Tibial artery (tissue), 4 donors: ENCODE results near the gene URB1.

Experiments
- DNase-seq, 2 donors: peaks; one replicate each; pipeline ENCODE4 v3.0.0-alpha.2; 2019
- H3K27ac ChIP-seq, 2 donors: fragments of 200-600 bp; sonication (generic) in 1 of 2; 1 replicate in 1 of 2; 2 replicates in 1 of 2; pipeline ENCODE4 v1.5.1; 2018 to 2019; ENCODE audit warnings: mild to moderate bottlenecking in 1 of 2
- H3K27me3 ChIP-seq, 2 donors: fragments of 200-600 bp; sonication (generic) in 1 of 2; one replicate each; pipeline versions ENCODE4 v1.5.1 to v1.6.0; 2016 to 2019
- H3K36me3 ChIP-seq, 3 donors: fragments of 200-600 bp; sonication (generic) in 2 of 3; one replicate each; pipeline ENCODE4 v1.5.1; 2016 to 2019; ENCODE audit warnings: mild to moderate bottlenecking in 2 of 3
- H3K4me1 ChIP-seq, 4 donors: fragments of 200-600 bp; sonication (generic) in 2 of 4; 1 replicate in 3 of 4; 2 replicates in 1 of 4; pipeline ENCODE4 v1.5.1; 2016 to 2019
- H3K4me3 ChIP-seq, 2 donors: fragments of 200-600 bp; sonication (generic) in 1 of 2; 1 replicate in 1 of 2; 2 replicates in 1 of 2; pipeline ENCODE4 v1.5.1; 2018 to 2019; ENCODE audit warnings: mild to moderate bottlenecking in 2 of 2
- H3K9me3 ChIP-seq, 3 donors: fragments of 200-600 bp; sonication (generic) in 1 of 3; one replicate each; pipeline ENCODE4 v1.5.1; 2016 to 2019
- intact Hi-C: fragments of 100-400 bp; cut with DNase I; formaldehyde crosslinking; loops from one replicate; pipeline ENCODE4 v1.15.0; 2023; ENCODE audit warnings: low total_unique reads
- TF ChIP-seq, protein P1 (sequence below), 2 experiments: fragments of 200-600 bp in 1 of 2; fragments of 450-650 bp in 1 of 2; IDR thresholded peaks; one replicate each; pipeline ENCODE4 v1.5.1; 2017 to 2019; ENCODE audit warnings: antibody characterized with exemption in 2 of 2, mild to moderate bottlenecking in 1 of 2, moderate library complexity in 1 of 2

Gene URB1

GRCh38 chr21:32329331-32329730, 63.5 kb downstream of the URB1 start:
- Histone ChIP-seq H3K4me1 (peaks cover 0 to 26% (median 6%) of the 10 kb centered on the region in 4 donors), H3K27me3 (no peaks in the 10 kb centered on the region), H3K27ac (peak overlapping the region; percentile 47 to 51), H3K36me3 (peaks cover 27 to 60% (median 42%) of the 10 kb centered on the region in 3 donors), H3K9me3 (no peaks in the 10 kb centered on the region), H3K4me3 (no peak overlapping the region)
- peak; percentile 34 to 67 for DNase-seq
- TF ChIP-seq, protein P1, sequence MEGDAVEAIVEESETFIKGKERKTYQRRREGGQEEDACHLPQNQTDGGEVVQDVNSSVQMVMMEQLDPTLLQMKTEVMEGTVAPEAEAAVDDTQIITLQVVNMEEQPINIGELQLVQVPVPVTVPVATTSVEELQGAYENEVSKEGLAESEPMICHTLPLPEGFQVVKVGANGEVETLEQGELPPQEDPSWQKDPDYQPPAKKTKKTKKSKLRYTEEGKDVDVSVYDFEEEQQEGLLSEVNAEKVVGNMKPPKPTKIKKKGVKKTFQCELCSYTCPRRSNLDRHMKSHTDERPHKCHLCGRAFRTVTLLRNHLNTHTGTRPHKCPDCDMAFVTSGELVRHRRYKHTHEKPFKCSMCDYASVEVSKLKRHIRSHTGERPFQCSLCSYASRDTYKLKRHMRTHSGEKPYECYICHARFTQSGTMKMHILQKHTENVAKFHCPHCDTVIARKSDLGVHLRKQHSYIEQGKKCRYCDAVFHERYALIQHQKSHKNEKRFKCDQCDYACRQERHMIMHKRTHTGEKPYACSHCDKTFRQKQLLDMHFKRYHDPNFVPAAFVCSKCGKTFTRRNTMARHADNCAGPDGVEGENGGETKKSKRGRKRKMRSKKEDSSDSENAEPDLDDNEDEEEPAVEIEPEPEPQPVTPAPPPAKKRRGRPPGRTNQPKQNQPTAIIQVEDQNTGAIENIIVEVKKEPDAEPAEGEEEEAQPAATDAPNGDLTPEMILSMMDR (IDR thresholded peaks at IDR 0.05) = no peak
- intact Hi-C loops = no loop called here

- intact Hi-C loops = no loop called here
- H3K9me3 ChIP-seq = no peaks in the 10 kb centered on the region
- H3K4me1 ChIP-seq = peaks cover 0 to 26% (median 6%) of the 10 kb centered on the region in 4 donors
- peak overlapping the region; percentile 47 to 51 for H3K27ac ChIP-seq
- H3K36me3 ChIP-seq = peaks cover 27 to 60% (median 42%) of the 10 kb centered on the region in 3 donors
- H3K27me3 ChIP-seq = no peaks in the 10 kb centered on the region
- TF ChIP-seq, protein P1 (IDR thresholded peaks at IDR 0.05) = no peak
- no peak overlapping the region for H3K4me3 ChIP-seq
- DNase-seq = no peak
Observed at GRCh38 chr21:32328595-32328994, 64.2 kb downstream of the URB1 start.

DNA sequence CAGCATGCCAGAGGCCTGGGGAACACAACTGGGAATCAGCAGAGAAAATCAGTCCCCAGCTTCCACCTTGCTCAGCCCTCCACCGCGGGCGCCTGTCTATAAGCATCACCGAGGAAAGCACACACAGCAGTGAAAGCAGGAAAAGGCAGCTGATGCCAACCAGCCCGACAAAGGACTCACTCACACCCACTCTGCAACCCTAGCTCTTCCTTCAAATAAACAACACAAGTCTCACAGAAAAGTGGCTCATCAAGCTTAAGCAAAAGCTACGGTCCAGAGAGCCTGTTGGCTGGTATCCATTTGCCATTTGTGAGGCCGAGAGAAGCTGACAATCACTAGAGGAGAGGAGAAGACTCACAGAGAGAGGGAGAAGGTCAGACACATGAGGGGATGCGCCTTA, 67.1 kb downstream of the URB1 start:
- DNase-seq = peak in 1 of 2 donors; percentile 27
- H3K27ac ChIP-seq = no peak overlapping the region
- TF ChIP-seq, protein P1 (IDR thresholded peaks at IDR 0.05) = no peak
- no peak overlapping the region for H3K4me3 ChIP-seq
- intact Hi-C loops = no loop called here
- H3K9me3 ChIP-seq = no peaks in the 10 kb centered on the region
- H3K36me3 ChIP-seq = peaks cover 45 to 64% (median 51%) of the 10 kb centered on the region in 3 donors
- peaks cover 0 to 26% (median 6%) of the 10 kb centered on the region in 4 donors for H3K4me1 ChIP-seq
- H3K27me3 ChIP-seq = no peaks in the 10 kb centered on the region

DNA sequence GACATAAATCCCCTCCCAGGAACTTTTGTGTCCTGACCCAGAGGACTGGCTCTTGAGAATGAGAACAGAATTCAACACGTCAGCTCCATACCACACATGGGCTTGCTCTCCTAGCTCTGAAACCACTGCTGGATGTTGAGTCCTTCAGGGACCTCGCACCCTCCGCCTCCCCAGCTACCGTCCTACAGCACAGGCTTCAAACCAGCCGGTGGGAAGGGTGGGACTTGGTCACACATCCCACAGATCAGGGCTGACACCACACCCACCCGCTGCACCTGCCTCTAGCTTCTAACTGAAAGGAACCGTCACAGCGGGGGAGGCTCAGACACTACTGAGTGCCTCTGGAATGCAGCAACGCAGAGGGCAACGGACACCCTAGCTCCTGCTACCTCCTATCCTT, 70.1 kb downstream of the URB1 start:
- H3K4me3 ChIP-seq = no peak overlapping the region
- H3K9me3 ChIP-seq = no peaks in the 10 kb centered on the region
- DNase-seq = no peak
- no peaks in the 10 kb centered on the region for H3K4me1 ChIP-seq
- H3K27ac ChIP-seq = no peak overlapping the region
- H3K27me3 ChIP-seq = no peaks in the 10 kb centered on the region
- H3K36me3 ChIP-seq = peaks cover 75 to 91% (median 80%) of the 10 kb centered on the region in 3 donors
- TF ChIP-seq, protein P1 (IDR thresholded peaks at IDR 0.05) = no peak
- intact Hi-C loops = no loop called here

GRCh38 chr21:32322103-32322502, 70.7 kb downstream of the URB1 start:
- TF ChIP-seq, protein P1 (IDR thresholded peaks at IDR 0.05) = no peak
- Histone ChIP-seq H3K4me1 (no peaks in the 10 kb centered on the region), H3K36me3 (peaks cover 81 to 97% (median 85%) of the 10 kb centered on the region in 3 donors), H3K27me3 (no peaks in the 10 kb centered on the region), H3K9me3 (no peaks in the 10 kb centered on the region), H3K4me3 (no peak overlapping the region), H3K27ac (no peak overlapping the region)
- DNase-seq = no peak
- intact Hi-C loops = no loop called here

GRCh38 chr21:32321480-32321879, 71.3 kb downstream of the URB1 start:
- Histone ChIP-seq H3K36me3 (peaks cover 87 to 98% (median 92%) of the 10 kb centered on the region in 3 donors), H3K4me3 (no peak overlapping the region), H3K27me3 (no peaks in the 10 kb centered on the region), H3K4me1 (no peaks in the 10 kb centered on the region), H3K9me3 (no peaks in the 10 kb centered on the region), H3K27ac (no peak overlapping the region)
- TF ChIP-seq, protein P1 (IDR thresholded peaks at IDR 0.05) = no peak
- no peak for DNase-seq
- intact Hi-C loops = no loop called here
